CD4-positive, alpha-beta T cell treated with Interleukin-17A for 1 hour (primary cell): Measurements from ENCODE around the gene GPR83.
"Not testable (repeated sequence)": the region's sequence is repeated elsewhere in the genome, so short reads cannot be mapped to it uniquely, and the experiment has no call there.

ENCODE experiments used
- DNase-seq: peaks from one replicate; pipeline ENCODE4 v3.0.0-alpha.2; 2020

The GPR83 gene

GRCh38 chr11:94400839-94401772, at the start of gene GPR83:
TSS of gene GPR83 (minus strand) at chr11:94401419. CDS start at chr11:94401247, 172 bp downstream.
- no peak for DNase-seq

GRCh38 chr11:94450048-94450447, 48.8 kb upstream of the GPR83 start:
- DNase-seq, result no peak

GRCh38 chr11:94449437-94449836, 48.2 kb upstream of the GPR83 start:
- no peak for DNase-seq

GRCh38 chr11:94449029-94449428, 47.8 kb upstream of the GPR83 start:
- no peak for DNase-seq

GRCh38 chr11:94447149-94447548, 45.9 kb upstream of the GPR83 start:
- DNase-seq, result no peak

- no peak for DNase-seq
Measured at GRCh38 chr11:94445641-94446040, 44.4 kb upstream of the GPR83 start.

- DNase-seq, result no peak
Measured at GRCh38 chr11:94433049-94433448, 31.8 kb upstream of the GPR83 start.

GRCh38 chr11:94424662-94425061, 23.4 kb upstream of the GPR83 start:
- no peak for DNase-seq

- no peak for DNase-seq
Measured at GRCh38 chr11:94424011-94424410, 22.8 kb upstream of the GPR83 start.

GRCh38 chr11:94423507-94423906, 22.3 kb upstream of the GPR83 start:
- no peak for DNase-seq

GRCh38 chr11:94418123-94418765, 17.0 kb upstream of the GPR83 start:
- DNase-seq, result no peak

GRCh38 chr11:94417386-94417987, 16.3 kb upstream of the GPR83 start:
- DNase-seq, result peak; percentile 2

- DNase-seq, result no peak
Measured at GRCh38 chr11:94405062-94405833, 4.0 kb upstream of the GPR83 start.

- DNase-seq, result no peak
Measured at GRCh38 chr11:94402355-94402754, 1.1 kb upstream of the GPR83 start.

GRCh38 chr11:94401773-94402265, 600 bp upstream of the GPR83 start:
- no peak for DNase-seq

- DNase-seq, result no peak
Measured at GRCh38 chr11:94400457-94400838, 771 bp downstream of the GPR83 start.

- no peak for DNase-seq
Measured at GRCh38 chr11:94400050-94400449, 1.2 kb downstream of the GPR83 start.

- DNase-seq, result no peak
Measured at GRCh38 chr11:94398101-94398500, 3.1 kb downstream of the GPR83 start.

GRCh38 chr11:94396282-94396681, 4.9 kb downstream of the GPR83 start:
- no peak for DNase-seq

GRCh38 chr11:94391937-94392336, 9.3 kb downstream of the GPR83 start:
- not testable (repeated sequence) for DNase-seq

- DNase-seq, result no peak
Measured at GRCh38 chr11:94379613-94380012, 21.6 kb downstream of the GPR83 start.

- DNase-seq, result no peak
Measured at GRCh38 chr11:94376841-94377240, 24.4 kb downstream of the GPR83 start.

GRCh38 chr11:94370576-94370975, 30.6 kb downstream of the GPR83 start:
- DNase-seq, result not testable (repeated sequence)
